Measurements from ENCODE around the gene RALB. TPM values are rescaled to one million over a fixed set of nuclear protein-coding genes. Genes with fewer than 3 reads are reported as not detected.
A peak's percentile ranks its signal among the peaks of the same experiment; 100 is the strongest.

RALB gene
- total RNA-seq, 6 experiments from 2014 or later, result 60.1 to 72.5 (median 69.2) TPM

DNA sequence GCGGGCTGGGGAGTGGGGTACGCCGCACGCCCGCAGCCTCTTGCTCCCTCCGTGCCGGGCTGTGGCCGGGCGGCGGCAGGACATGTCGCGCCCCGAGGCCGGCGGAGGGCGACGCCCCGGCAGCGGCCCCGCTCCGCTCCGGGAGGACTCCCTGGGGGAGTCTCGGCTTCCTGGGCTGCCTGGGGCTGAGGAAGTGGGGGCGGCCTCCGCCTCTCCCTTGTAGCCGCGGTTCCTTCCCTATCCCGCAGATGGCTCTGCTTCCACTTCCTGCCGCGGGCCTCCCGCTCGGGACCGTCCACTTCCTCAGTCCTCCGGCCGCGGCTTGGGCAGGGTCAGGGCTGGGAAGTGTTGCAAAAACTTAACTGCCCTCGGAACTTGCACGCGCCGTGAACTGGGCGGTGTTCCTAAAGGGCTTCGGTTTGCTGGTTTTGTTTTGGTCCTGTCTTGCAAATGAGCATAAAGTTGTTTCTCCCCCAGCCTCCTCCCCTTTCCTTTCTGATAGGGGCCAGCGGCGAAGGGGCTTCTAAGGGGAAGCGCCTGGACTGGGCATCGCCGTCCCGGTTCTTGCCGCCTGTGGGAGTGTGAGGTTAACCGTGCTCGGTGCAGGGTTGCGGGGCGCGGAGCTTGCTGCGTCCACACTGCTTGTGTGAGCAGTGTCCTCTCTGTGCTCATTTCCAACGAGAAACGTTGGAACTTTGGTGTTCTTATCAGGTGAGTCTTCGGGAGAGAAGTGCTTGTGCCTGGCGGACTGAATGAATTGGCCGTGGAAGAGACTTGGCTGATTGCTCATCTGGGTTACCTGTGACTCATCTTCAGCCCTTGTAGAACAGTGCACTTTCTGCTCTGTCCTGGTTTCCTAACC is 600 bp downstream of the RALB start:
- peaks cover under 1% of the 10 kb centered on the region; the same call in 1 of the 2 replicates for H3K9me3 Mint-ChIP-seq
- H3K27me3 Mint-ChIP-seq (ENCODE audit: insufficient read depth), result peaks cover 6% of the 10 kb centered on the region; the same call in 1 of the 2 replicates
- TF ChIP-seq, protein P1, sequence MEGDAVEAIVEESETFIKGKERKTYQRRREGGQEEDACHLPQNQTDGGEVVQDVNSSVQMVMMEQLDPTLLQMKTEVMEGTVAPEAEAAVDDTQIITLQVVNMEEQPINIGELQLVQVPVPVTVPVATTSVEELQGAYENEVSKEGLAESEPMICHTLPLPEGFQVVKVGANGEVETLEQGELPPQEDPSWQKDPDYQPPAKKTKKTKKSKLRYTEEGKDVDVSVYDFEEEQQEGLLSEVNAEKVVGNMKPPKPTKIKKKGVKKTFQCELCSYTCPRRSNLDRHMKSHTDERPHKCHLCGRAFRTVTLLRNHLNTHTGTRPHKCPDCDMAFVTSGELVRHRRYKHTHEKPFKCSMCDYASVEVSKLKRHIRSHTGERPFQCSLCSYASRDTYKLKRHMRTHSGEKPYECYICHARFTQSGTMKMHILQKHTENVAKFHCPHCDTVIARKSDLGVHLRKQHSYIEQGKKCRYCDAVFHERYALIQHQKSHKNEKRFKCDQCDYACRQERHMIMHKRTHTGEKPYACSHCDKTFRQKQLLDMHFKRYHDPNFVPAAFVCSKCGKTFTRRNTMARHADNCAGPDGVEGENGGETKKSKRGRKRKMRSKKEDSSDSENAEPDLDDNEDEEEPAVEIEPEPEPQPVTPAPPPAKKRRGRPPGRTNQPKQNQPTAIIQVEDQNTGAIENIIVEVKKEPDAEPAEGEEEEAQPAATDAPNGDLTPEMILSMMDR (IDR thresholded peaks at IDR 0.05), result peak; percentile 65
- peak overlapping the region; percentile 97 for H3K4me3 Mint-ChIP-seq
- DNase-seq, result peak; percentile 77
- H3K27ac Mint-ChIP-seq, result peak overlapping the region; percentile 64
- peaks cover 24% of the 10 kb centered on the region for H3K36me3 Mint-ChIP-seq (ENCODE audit: low read depth)
- H3K4me1 Mint-ChIP-seq (ENCODE audit: low read depth), result peaks cover 60% of the 10 kb centered on the region

DNA sequence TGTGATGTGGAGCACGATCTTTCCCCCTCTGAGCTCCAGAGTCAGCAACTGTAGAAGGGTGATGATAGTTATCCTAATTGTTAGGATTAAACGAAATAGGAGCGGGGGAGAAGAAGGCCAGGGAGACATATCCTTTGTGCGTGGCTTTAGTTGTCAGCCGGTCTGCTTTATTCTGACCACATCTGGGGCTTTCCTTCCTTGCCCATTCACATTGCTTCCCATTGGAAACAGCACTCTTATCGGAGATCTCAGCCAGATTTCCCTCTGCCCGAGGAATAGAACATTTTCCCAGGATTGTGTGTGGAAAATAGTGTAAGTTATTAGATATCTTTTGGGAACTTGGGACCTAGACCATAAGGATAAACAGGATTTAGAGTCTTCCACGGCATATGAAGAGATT is 1.5 kb downstream of the RALB start:
- Mint-ChIP-seq H3K27ac (peak overlapping the region; percentile 64), H3K4me3 (peak overlapping the region; percentile 96), H3K27me3 (ENCODE audit: insufficient read depth) (peaks cover 6% of the 10 kb centered on the region; the same call in 1 of the 2 replicates), H3K9me3 (peaks cover 5% of the 10 kb centered on the region), H3K4me1 (ENCODE audit: low read depth) (peaks cover 62% of the 10 kb centered on the region), H3K36me3 (ENCODE audit: low read depth) (peaks cover 31% of the 10 kb centered on the region)
- no peak for DNase-seq
- TF ChIP-seq, protein P1 (IDR thresholded peaks at IDR 0.05), result no peak

DNA sequence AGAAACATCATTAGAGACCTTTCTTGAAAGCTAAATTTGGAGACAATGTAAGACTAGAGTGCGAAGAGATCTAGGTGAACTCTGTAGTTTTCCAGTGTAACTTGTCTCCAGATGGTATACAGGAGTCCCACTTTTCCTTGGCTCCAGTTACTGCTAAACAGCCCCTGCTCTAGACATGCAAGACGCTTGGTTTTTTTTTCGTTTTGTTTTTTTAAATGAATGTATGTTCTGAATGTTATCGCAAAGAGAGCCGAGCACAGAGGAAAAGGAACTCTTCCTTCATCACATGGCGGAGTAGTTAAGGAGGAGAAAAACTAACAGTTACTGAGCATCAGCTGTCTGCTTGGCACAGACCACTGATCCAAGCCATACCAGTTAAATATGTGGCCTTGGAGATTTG is 2.4 kb downstream of the RALB start:
- Mint-ChIP-seq H3K27ac (no peak overlapping the region), H3K4me3 (peak overlapping the region; percentile 31; the same call in 1 of the 2 replicates), H3K4me1 (ENCODE audit: low read depth) (peaks cover 62% of the 10 kb centered on the region), H3K9me3 (peaks cover 8% of the 10 kb centered on the region), H3K27me3 (ENCODE audit: insufficient read depth) (0 out of 2 replicates have a peak, but pooled peaks cover 3% of the 10 kb centered on the region), H3K36me3 (ENCODE audit: low read depth) (peaks cover 34% of the 10 kb centered on the region)
- TF ChIP-seq, protein P1 (IDR thresholded peaks at IDR 0.05), result no peak
- DNase-seq, result no peak

DNA sequence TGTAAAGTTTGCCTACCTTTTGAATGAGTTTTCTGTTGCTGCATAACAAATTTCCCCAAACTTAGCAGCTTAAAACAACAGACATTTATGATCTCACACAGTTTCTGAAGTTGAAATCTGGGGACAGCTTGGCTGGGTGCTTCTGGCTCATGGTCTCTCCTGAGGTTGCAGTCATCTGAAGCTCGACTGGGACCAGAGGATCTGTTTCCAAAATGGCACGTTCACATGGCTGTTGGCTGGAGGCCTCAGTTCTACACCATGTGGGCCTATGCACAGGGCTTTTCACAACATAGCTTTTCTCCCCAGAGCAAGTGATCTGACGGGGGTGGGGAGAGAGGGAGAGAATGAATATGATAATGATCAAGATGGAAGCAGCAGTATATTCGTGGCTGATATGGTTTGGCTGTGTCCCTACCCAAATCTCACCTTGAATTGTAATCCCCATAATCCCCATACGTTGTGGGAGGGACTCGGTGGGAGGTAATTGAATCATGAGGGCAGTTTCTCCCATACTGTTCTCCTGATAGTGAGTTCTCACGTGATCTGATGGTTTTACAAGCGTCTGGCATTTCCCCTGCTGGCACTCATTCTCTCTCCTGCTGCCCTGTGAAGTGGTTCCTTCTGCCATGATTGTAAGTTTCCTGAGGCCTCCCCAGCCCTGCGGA is 3.5 kb downstream of the RALB start:
- Mint-ChIP-seq H3K4me3 (peak overlapping the region; percentile 38), H3K27ac (no peak overlapping the region; the same call in 1 of the 2 replicates)
- no peak for DNase-seq

DNA sequence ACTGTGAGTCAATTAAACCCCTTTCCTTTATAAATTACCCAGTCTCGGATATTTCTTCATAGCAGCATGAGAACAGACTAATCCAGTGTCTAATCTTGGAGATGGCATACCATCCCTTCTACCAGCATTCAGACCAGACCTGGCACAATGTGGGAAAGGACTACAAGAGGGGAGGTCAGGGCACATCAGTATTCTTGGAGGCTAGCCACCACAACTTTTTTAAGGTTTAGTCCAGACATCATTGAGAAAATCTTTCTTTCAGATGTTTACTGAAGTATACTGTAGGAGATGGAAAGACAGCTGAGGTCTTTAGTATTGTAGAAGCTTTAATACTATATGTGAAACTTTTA is 4.0 kb downstream of the RALB start:
- peaks cover 61% of the 10 kb centered on the region for H3K4me1 Mint-ChIP-seq (ENCODE audit: low read depth)
- H3K4me3 Mint-ChIP-seq, result no peak overlapping the region
- H3K9me3 Mint-ChIP-seq, result peaks cover 8% of the 10 kb centered on the region
- H3K27ac Mint-ChIP-seq, result no peak overlapping the region; the same call in 1 of the 2 replicates
- no peak for DNase-seq
- H3K27me3 Mint-ChIP-seq (ENCODE audit: insufficient read depth), result 0 out of 2 replicates have a peak, but pooled peaks cover 3% of the 10 kb centered on the region
- H3K36me3 Mint-ChIP-seq (ENCODE audit: low read depth), result peaks cover 34% of the 10 kb centered on the region
- TF ChIP-seq, protein P1 (IDR thresholded peaks at IDR 0.05), result no peak

More for the DNA sequence above, 3.5 kb downstream of the RALB start:
- Mint-ChIP-seq H3K9me3 (peaks cover 8% of the 10 kb centered on the region), H3K4me1 (ENCODE audit: low read depth) (peaks cover 62% of the 10 kb centered on the region), H3K27me3 (ENCODE audit: insufficient read depth) (0 out of 2 replicates have a peak, but pooled peaks cover 3% of the 10 kb centered on the region), H3K36me3 (ENCODE audit: low read depth) (peaks cover 34% of the 10 kb centered on the region)
- TF ChIP-seq, protein P1 (IDR thresholded peaks at IDR 0.05), result no peak

Data from HFFc6 (cell line).